Thymus (tissue), 11 donors: Measurements from ENCODE around the gene CNOT9. TPM values are rescaled to one million over a fixed set of nuclear protein-coding genes. Genes with fewer than 3 reads are reported as not detected.
"Not testable (repeated sequence)": the region's sequence is repeated elsewhere in the genome, so short reads cannot be mapped to it uniquely, and the experiment has no call there.

Experiments
- DNase-seq, 9 donors: peaks; one replicate each; pipeline ENCODE4 v3.0.0-alpha.2; 2013; ENCODE audit warnings: low spot score in 9 of 9, low read depth in 6 of 9, missing footprints in 1 of 9
- H3K27ac ChIP-seq, 2 donors: one replicate each; pipeline ENCODE4 v1.5.1; 2013; ENCODE audit warnings: control low read depth in 1 of 2, low read depth in 1 of 2, low read length in 1 of 2, mild to moderate bottlenecking in 1 of 2, moderate library complexity in 1 of 2
- H3K27me3 ChIP-seq, 2 donors: one replicate each; pipeline ENCODE4 v1.5.1; 2013; ENCODE audit warnings: low read length in 1 of 2; ENCODE audit not compliant: control insufficient read depth in 2 of 2, insufficient read depth in 1 of 2
- H3K36me3 ChIP-seq, 2 donors: one replicate each; pipeline ENCODE4 v1.5.1; 2013; ENCODE audit warnings: low read length in 1 of 2, mild to moderate bottlenecking in 1 of 2, moderate library complexity in 1 of 2; ENCODE audit not compliant: control insufficient read depth in 2 of 2, insufficient read depth in 2 of 2
- H3K4me1 ChIP-seq, 2 donors: one replicate each; pipeline ENCODE4 v1.5.1; 2013; ENCODE audit warnings: low read length in 2 of 2; ENCODE audit not compliant: control insufficient read depth in 2 of 2, insufficient read depth in 2 of 2
- H3K4me3 ChIP-seq, 2 donors: one replicate each; pipeline ENCODE4 v1.5.1; 2013; ENCODE audit warnings: low read length in 2 of 2, control low read depth in 1 of 2, mild to moderate bottlenecking in 1 of 2
- H3K9me3 ChIP-seq, 2 donors: one replicate each; pipeline ENCODE4 v1.5.1; 2013; ENCODE audit warnings: low read length in 1 of 2, mild to moderate bottlenecking in 1 of 2; ENCODE audit not compliant: control insufficient read depth in 2 of 2, insufficient read depth in 1 of 2
- WGBS: extraction: QIAGEN DNeasy Blood & Tissue Kit; methylation state at CpG from one replicate; pipeline ENCODE4 v1.1.7; 2013; 5-methylcytosine and 5-hydroxymethylcytosine counted together
- polyA plus RNA-seq: library from polyadenylated mRNA; stranded (reverse); fragments of 200-250 nt; gene quantifications from one replicate; pipeline ENCODE4 v1.2.3, GENCODE V29; 2013
- total RNA-seq: library from RNA; stranded (reverse); fragments of 120-200 nt; gene quantifications from one replicate; pipeline ENCODE4 v1.2.4, GENCODE V29; 2013
- donor health status: healthy.

The CNOT9 gene
- total and polyA plus RNA-seq, 2 donors: 25.6 to 52.8 TPM

DNA sequence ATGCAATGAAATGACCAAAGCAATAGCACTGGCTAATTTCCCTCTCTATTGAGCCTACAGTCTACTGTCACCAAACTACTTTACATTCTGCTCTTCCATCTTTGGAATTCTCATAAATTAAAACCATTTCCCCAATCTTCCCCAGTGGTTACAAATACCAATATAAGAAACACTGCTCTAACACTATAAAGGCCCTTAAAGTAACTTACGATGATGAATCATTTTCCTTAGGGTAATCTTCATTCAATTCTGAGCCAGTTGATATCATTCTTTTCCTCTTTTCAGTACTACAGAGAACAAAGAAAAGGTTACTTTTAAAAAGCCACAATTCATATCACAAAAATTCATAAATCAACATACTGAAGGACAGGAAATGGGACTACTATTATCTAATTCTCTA lies 22.6 kb upstream of the CNOT9 start:
- peaks cover 13 to 64% of the 10 kb centered on the region in 2 donors for H3K36me3 ChIP-seq
- no peak overlapping the region for H3K27ac ChIP-seq
- no peak overlapping the region for H3K4me3 ChIP-seq
- H3K4me1 ChIP-seq: no peaks in the 10 kb centered on the region
- no peak for DNase-seq
- no peaks in the 10 kb centered on the region for H3K9me3 ChIP-seq
- no peaks in the 10 kb centered on the region for H3K27me3 ChIP-seq
- 99% methylated on average over 1 of the region's 1 CpG for WGBS

DNA sequence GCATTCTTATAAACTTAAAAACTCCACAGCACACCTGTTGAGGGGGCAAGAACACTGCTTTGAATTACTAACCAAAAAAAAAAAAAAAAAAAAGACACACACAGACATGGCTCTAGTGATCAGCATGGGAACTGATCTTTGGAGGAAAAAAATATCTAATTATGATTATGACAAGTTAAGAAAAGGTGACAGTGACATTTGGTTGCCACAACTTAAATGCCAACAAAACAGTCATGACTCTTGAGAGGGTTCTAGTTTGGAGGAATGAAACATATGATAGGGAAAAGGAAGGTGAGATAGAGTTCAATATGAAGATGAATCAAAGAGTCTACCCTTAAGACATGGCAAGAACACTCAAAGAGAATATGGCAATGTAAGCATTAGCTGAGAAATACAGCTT lies 21.1 kb upstream of the CNOT9 start:
- Histone ChIP-seq H3K27ac (no peak overlapping the region), H3K4me3 (no peak overlapping the region), H3K36me3 (peaks cover 6 to 57% of the 10 kb centered on the region in 2 donors), H3K9me3 (no peaks in the 10 kb centered on the region), H3K27me3 (no peaks in the 10 kb centered on the region), H3K4me1 (no peaks in the 10 kb centered on the region)
- no peak for DNase-seq

DNA sequence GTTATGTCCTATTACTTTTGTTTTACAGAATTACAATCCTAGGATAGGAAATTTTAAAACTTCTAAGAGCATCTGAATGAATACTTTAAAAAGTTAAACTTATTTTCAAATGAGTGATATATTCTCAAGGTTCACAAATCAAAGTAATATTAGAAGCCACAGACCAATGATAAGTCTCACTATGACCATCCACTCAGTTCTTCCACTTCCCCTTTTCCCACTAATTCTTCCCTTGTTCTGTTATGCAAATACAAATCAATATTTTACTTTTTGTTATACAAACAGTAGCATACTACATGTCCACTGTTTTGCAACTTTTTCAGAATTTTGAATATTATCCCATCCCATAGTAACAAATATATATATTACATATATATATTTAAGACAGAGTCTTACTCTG lies 20.7 kb upstream of the CNOT9 start:
- no peaks in the 10 kb centered on the region for H3K4me1 ChIP-seq
- no peak for DNase-seq
- no peak overlapping the region for H3K27ac ChIP-seq
- H3K9me3 ChIP-seq: no peaks in the 10 kb centered on the region
- H3K4me3 ChIP-seq: no peak overlapping the region
- H3K36me3 ChIP-seq: peaks cover 7 to 57% of the 10 kb centered on the region in 2 donors
- no peaks in the 10 kb centered on the region for H3K27me3 ChIP-seq

DNA sequence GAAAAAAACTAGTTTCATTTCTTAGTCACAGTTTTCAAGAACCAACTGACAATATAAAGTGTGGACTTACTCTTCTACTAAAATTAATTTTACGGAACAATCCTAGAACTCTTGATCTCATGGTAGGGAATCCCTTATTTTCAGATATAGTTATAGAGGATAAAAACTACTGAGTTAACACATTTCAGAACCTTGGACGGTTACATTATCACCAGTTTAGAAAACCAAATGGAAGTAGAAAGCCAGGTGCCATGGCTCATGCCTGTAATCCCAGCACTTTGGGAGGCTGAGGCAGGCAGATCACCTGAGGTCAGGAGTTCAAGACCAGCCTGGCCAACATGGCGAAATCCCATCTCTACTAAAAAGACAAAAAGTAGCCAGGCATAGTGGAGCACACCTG lies 14.4 kb upstream of the CNOT9 start:
- H3K4me3 ChIP-seq, DNase-seq, H3K4me1 ChIP-seq, H3K27ac ChIP-seq, H3K9me3 ChIP-seq, H3K27me3 ChIP-seq: not testable (repeated sequence)
- 98% methylated on average over 3 of the region's 3 CpGs for WGBS
- H3K36me3 ChIP-seq: peaks cover 16 to 59% of the 10 kb centered on the region in 2 donors

DNA sequence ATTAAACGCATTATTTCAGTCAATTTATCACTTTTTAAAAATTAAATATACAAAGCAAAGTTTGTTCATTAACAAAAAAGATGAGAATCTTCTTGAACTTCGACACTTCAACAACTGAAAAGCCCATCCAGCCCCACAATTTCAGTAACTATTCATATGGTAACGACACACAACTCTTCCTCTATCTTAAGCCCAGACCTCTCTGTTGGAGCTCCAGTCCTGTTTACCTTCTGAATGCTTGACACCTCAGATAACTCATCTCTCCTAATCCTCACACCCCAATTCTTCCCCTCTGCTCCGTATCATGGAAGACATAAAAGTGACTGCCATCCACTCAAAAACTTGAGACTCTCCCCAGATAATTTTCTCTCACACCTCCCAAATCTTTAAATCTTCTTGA lies 13.1 kb upstream of the CNOT9 start:
- DNase-seq: no peak
- 97% methylated on average over 4 of the region's 4 CpGs for WGBS
- peaks cover 19 to 60% of the 10 kb centered on the region in 2 donors for H3K36me3 ChIP-seq

DNA sequence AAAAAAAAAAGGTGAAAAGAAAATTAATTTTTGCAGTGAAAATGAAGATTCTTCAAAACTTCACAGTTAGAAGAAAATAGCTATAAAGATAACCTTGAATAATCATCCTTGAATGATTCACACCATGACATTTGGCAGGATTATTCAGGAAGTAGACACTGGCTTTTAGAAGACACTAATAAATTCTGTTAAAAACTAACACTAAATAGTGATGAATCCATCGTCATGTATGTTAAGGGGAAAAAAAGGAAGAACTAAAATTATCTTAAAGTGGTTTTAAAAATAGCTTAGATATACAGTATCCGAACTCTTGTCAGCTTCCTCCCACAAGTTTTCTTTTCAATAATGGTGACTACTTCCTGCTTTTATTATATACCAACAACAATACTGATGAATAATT lies 10.7 kb upstream of the CNOT9 start:
- no peak for DNase-seq
- Histone ChIP-seq H3K27me3 (no peaks in the 10 kb centered on the region), H3K36me3 (peaks cover 23 to 60% of the 10 kb centered on the region in 2 donors), H3K27ac (no peak overlapping the region), H3K4me1 (no peaks in the 10 kb centered on the region), H3K9me3 (no peaks in the 10 kb centered on the region), H3K4me3 (no peak overlapping the region)
- 83% methylated on average over 2 of the region's 2 CpGs for WGBS

More for the DNA sequence above, 13.1 kb upstream of the CNOT9 start:
- Histone ChIP-seq H3K4me3 (no peak overlapping the region), H3K27ac (no peak overlapping the region), H3K4me1 (no peaks in the 10 kb centered on the region), H3K9me3 (no peaks in the 10 kb centered on the region), H3K27me3 (no peaks in the 10 kb centered on the region)

DNA sequence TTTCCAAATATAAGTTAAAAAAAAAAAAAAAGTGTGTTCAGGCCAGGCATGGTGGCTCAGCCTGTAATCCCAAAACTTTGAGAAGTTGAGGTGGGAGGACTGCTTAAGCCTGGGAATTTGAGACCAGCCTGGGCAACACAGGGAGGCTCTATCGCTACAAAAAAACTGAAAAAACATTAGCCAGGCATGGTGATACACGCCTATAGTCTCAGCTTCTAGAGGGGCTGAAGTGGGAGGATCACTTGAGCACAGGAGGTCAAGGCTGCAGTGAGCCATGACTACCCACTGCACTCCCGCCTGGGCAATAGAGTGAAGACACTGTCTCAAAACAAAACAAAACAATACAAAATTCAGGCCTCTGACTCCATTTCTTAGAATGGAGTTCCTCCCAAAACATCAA lies 9.7 kb upstream of the CNOT9 start:
- H3K36me3 ChIP-seq: peaks cover 20 to 56% of the 10 kb centered on the region in 2 donors
- H3K27me3 ChIP-seq: no peaks in the 10 kb centered on the region
- no peak for DNase-seq
- H3K4me1 ChIP-seq: no peaks in the 10 kb centered on the region
- no peak overlapping the region for H3K27ac ChIP-seq
- H3K4me3 ChIP-seq: no peak overlapping the region
- 98% methylated on average over 3 of the region's 3 CpGs for WGBS
- no peaks in the 10 kb centered on the region for H3K9me3 ChIP-seq

DNA sequence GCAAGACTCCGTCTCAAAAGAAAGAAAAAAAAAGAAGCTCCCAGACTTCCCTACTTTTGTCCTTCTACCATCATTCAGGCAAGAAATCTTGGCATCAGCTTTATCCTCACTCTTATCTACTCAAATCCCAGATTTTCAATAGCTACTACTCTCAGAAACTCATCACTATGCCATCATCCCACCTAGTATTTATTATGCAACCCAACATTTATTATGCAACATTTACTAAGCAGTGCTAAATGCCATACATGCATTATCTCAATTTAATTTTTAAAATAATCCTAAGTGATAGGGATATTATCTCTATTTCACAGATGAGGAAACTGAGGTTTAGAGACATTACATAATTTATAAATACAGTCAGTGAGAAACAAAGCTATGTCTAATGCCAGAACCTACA lies 4.6 kb upstream of the CNOT9 start:
- Histone ChIP-seq H3K27ac (no peak overlapping the region), H3K9me3 (peaks cover 0 to 2% of the 10 kb centered on the region in 2 donors), H3K4me3 (no peak overlapping the region), H3K36me3 (peaks cover 9 to 30% of the 10 kb centered on the region in 2 donors), H3K4me1 (peaks cover 5 to 7% of the 10 kb centered on the region in 2 donors), H3K27me3 (no peaks in the 10 kb centered on the region)
- WGBS: 100% methylated on average over 1 of the region's 1 CpG
- DNase-seq: no peak

DNA sequence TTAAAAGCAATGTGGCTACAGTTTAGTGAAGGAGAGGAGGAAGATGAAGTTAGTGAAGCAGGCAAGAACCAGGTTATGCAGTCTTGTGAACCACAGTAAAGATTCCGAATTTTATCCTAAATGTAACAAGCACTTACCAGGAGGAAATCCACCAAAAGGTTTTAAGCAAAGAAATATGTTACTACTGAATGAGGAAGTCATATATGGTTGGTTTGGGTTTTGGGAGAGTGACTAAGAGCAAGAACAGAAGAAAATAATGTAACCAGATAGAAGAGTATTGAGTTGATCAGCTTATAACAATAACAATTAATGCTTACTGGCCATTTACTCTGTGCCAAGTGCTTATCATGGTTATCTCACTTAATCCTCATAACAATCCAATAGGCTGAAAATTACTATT lies 2.3 kb upstream of the CNOT9 start:
- Histone ChIP-seq H3K36me3 (peaks cover 5 to 21% of the 10 kb centered on the region in 2 donors), H3K4me3 (no peak overlapping the region), H3K27me3 (no peaks in the 10 kb centered on the region), H3K9me3 (peaks cover 0 to 2% of the 10 kb centered on the region in 2 donors), H3K27ac (no peak overlapping the region), H3K4me1 (peaks cover 14 to 21% of the 10 kb centered on the region in 2 donors)
- no peak for DNase-seq
- WGBS: 68% methylated on average over 1 of the region's 1 CpG

DNA sequence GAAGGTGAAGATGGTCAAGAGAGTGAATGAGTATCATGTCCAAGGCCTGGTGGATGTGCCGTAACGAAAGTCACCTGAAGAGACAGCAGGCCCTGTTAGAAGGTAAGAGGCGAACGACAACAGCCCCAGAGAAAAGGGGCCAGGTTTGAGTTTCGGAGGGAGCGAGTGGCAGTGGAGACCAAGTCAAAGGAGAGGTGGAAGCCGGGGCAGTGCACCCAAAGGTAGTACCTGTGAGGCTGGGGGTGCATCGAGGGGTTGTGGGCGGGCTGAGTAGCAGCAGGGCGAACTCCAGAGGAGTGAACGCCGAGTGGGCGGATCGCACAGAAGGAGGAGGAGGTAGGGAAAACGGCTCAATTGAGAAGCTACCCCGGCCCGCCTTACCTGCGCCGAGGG lies 846 bp upstream of the CNOT9 start:
- WGBS: under 1% methylated on average over 19 of the region's 19 CpGs
- Histone ChIP-seq H3K4me3 (peak overlapping the region; percentile 74 to 99), H3K9me3 (peaks cover 0 to 2% of the 10 kb centered on the region in 2 donors), H3K27ac (peak overlapping the region; percentile 86 to 87), H3K27me3 (no peaks in the 10 kb centered on the region), H3K36me3 (peaks cover 5 to 19% of the 10 kb centered on the region in 2 donors), H3K4me1 (peaks cover 14 to 21% of the 10 kb centered on the region in 2 donors)
- DNase-seq: no peak
